Colonic mucosa (tissue), 4 donors: Measurements from ENCODE around the gene CYFIP1. TPM values are rescaled to one million over a fixed set of nuclear protein-coding genes. Genes with fewer than 3 reads are reported as not detected.

Experiments
- DNase-seq: peaks from one replicate; pipeline ENCODE4 v3.0.0-alpha.2; 2020
- H3K27ac ChIP-seq: fragments of 200-600 bp; one replicate; pipeline ENCODE4 v1.8.0; 2021
- H3K27me3 ChIP-seq: fragments of 200-600 bp; one replicate; pipeline ENCODE4 v1.8.0; 2021
- H3K36me3 ChIP-seq: fragments of 200-600 bp; one replicate; pipeline ENCODE4 v1.8.0; 2021
- H3K4me1 ChIP-seq: fragments of 200-600 bp; one replicate; pipeline ENCODE4 v1.8.0; 2021; ENCODE audit warnings: mild to moderate bottlenecking
- H3K4me3 ChIP-seq: fragments of 200-600 bp; one replicate; pipeline ENCODE4 v1.8.0; 2021
- H3K9ac ChIP-seq, 2 donors: one replicate each; pipeline ENCODE4 v1.7.0; 2013; ENCODE audit warnings: control low read depth in 2 of 2, low read depth in 2 of 2, low read length in 2 of 2
- H3K9me3 ChIP-seq: fragments of 200-600 bp; one replicate; pipeline ENCODE4 v1.8.0; 2021
- intact Hi-C: fragments of 100-400 bp; cut with DNase I; formaldehyde crosslinking; loops from one replicate; pipeline ENCODE4 v1.14.1; 2022
- total RNA-seq, 2 donors: library from RNA; stranded (reverse); fragmentation: NEBNext Ultra II Directional in 1 of 2; extraction: Animal tissue kit (Norgen Biotek cat#: 25700) in 1 of 2; gene quantifications; one replicate each; pipeline ENCODE4 v1.2.1, GENCODE V29; 2021
- TF ChIP-seq, protein P1 (sequence below): fragments of 200-600 bp; IDR thresholded peaks from one replicate; pipeline ENCODE4 v1.8.0; 2022; ENCODE audit warnings: antibody characterized with exemption, mild to moderate bottlenecking
- donor health status: healthy.
- donor health status: DM: no; HTN: no; CAD: no.
- donor health status: DM: no; HTN: no; CAD: no.

The CYFIP1 gene
- total RNA-seq, 2 donors from 2014 or later = 119 to 165 TPM

DNA sequence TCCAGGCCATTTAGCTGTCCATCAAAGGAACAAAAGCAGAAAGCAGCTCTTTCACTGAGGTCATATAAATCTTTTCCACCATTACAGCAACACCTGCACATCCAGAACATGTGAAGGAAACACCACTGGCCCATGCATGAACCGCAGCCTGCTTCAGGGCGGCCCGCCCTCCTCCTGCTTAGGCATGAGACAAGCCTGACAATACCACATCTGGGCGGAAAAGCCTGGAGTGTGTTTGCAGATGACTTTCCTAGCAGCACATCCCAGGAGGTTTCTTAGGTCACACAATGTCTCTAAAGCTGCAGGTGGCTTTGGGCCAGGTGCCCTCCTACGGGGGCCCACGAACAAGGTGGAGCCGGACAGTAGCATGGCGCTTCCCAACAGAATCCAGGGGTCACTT, 19.6 kb downstream of the CYFIP1 start:
- Histone ChIP-seq H3K27me3 (no peaks in the 10 kb centered on the region), H3K9ac (no peak overlapping the region), H3K36me3 (no peaks in the 10 kb centered on the region), H3K4me3 (no peak overlapping the region), H3K4me1 (no peaks in the 10 kb centered on the region), H3K9me3 (no peaks in the 10 kb centered on the region), H3K27ac (no peak overlapping the region)
- TF ChIP-seq, protein P1, sequence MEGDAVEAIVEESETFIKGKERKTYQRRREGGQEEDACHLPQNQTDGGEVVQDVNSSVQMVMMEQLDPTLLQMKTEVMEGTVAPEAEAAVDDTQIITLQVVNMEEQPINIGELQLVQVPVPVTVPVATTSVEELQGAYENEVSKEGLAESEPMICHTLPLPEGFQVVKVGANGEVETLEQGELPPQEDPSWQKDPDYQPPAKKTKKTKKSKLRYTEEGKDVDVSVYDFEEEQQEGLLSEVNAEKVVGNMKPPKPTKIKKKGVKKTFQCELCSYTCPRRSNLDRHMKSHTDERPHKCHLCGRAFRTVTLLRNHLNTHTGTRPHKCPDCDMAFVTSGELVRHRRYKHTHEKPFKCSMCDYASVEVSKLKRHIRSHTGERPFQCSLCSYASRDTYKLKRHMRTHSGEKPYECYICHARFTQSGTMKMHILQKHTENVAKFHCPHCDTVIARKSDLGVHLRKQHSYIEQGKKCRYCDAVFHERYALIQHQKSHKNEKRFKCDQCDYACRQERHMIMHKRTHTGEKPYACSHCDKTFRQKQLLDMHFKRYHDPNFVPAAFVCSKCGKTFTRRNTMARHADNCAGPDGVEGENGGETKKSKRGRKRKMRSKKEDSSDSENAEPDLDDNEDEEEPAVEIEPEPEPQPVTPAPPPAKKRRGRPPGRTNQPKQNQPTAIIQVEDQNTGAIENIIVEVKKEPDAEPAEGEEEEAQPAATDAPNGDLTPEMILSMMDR = no peak
- intact Hi-C loops = no loop called here
- no peak for DNase-seq

DNA sequence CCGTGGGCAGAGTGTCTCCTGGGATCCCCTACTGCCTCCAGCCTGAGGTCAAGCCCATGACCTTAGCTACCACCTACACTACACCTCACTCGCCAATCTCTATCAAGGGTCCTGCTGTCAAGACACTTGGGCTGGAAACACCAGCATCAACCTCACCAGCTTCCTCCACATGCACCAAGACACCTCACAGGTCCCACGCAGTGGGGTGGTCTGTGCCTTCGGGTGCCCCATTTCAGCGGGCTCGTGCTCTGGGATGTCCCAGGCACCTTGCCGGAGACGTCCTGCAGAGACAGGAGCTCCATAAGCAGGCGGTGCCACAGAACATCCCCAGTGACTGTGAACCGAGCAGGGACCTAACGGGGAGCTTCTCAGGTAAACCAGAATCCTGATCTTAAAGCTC, 20.0 kb downstream of the CYFIP1 start:
- Histone ChIP-seq H3K4me1 (no peaks in the 10 kb centered on the region), H3K9ac (no peak overlapping the region), H3K4me3 (no peak overlapping the region), H3K9me3 (no peaks in the 10 kb centered on the region), H3K27ac (no peak overlapping the region), H3K27me3 (no peaks in the 10 kb centered on the region), H3K36me3 (no peaks in the 10 kb centered on the region)
- DNase-seq = no peak
- intact Hi-C loops = no loop called here
- TF ChIP-seq, protein P1 = no peak

DNA sequence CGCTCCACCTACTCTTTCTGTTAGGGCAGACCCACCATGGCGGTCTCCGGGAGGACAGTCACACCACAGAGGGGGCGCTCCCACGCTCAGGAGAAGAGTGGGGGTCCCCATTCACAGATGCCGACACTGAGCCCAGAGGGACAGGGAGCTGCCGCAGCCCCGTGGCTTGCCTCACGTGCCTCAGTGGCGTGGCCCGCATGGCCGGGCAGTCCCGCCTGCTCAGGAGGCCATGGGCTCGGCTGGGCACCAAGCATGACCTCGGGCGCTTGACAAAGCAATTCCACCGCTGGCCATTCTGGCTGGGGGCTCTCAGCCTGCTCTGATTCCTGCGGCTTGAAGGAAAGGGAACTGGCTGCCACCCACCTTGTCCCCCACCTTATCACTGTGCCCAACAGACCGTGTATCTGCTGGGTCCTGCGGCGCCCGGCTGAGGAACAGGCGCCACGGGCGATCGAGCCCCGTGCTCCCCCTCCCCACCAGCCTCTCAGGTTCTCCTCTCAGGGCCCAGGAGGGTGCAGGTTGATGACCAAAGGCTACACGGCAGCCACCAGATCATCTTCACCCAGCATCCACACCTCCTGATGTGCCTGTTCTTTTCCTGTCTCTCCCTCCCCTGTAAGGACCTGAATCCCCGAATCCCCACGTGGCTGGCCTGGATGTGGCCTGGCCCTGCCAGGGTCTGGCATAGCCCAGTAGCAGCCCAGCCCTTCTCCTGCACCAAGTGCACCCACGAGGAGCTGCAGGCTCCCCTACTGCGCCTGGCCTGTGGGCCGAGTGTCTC, 20.7 kb downstream of the CYFIP1 start:
- TF ChIP-seq, protein P1 = no peak

DNA sequence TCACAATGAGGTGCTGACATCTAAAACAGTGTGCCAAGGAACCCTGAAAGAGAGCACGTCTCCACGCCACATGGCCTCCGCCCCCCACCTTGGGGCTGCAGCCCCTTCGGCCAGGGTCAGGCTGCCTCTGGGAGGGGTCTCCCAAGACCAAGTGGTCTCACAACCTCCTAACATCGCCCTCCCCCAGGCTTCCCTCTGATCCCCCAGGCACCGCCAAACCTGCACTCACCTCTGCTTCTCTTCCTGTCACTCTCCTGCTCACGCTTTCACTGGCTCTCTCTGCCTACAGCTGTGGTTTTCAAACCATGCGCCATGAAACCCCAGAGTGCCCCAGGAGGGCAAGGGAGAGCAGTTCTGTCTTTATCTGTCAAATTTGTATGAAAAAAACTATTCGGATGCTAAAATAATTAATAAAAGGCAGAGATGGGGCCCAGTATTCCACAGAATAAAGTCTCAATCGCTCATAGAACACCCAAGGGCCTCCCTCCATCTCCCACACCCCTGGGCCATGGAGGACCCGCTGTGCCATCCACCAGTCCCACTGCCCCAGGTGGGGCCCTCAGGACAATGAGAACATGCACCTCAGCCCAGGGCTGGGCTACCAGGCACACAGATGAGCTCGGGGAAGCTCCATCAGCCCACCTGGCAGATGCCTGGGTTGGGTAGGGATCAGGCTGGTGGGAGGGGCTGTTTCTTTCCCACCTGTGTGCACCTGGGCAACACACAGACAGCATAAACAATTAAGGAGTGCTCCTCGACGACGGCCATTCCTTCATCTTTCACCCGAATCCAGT, 21.5 kb downstream of the CYFIP1 start:
- Histone ChIP-seq H3K9me3 (no peaks in the 10 kb centered on the region), H3K27ac (no peak overlapping the region), H3K4me3 (no peak overlapping the region), H3K36me3 (no peaks in the 10 kb centered on the region), H3K4me1 (no peaks in the 10 kb centered on the region), H3K27me3 (no peaks in the 10 kb centered on the region), H3K9ac (no peak overlapping the region)
- TF ChIP-seq, protein P1 = no peak
- intact Hi-C loops = no loop called here
- no peak for DNase-seq

More for the DNA sequence above, 20.7 kb downstream of the CYFIP1 start:
- H3K27ac ChIP-seq = no peak overlapping the region
- no peak overlapping the region for H3K9ac ChIP-seq
- no peak overlapping the region for H3K4me3 ChIP-seq
- H3K36me3 ChIP-seq = no peaks in the 10 kb centered on the region
- DNase-seq = no peak
- intact Hi-C loops = no loop called here
- no peaks in the 10 kb centered on the region for H3K27me3 ChIP-seq
- no peaks in the 10 kb centered on the region for H3K9me3 ChIP-seq
- H3K4me1 ChIP-seq = no peaks in the 10 kb centered on the region

DNA sequence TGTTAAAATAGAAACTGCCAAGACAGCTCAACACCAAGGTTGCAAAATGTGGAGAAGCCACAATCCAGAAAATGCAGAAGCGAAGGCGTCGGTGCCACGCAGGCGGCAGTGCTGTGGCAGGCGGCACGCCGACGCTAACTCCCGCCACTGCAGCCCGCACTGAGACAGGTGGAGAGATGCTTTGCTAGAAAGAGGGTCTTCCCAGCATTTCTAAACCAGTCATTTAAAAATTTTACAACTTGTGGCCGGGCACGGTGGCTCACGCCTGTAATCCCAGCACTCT, 23.2 kb downstream of the CYFIP1 start:
- no peaks in the 10 kb centered on the region for H3K36me3 ChIP-seq
- H3K4me3 ChIP-seq = no peak overlapping the region
- intact Hi-C loops = no loop called here
- TF ChIP-seq, protein P1 = no peak
- H3K4me1 ChIP-seq = no peaks in the 10 kb centered on the region
- no peaks in the 10 kb centered on the region for H3K27me3 ChIP-seq
- H3K9me3 ChIP-seq = no peaks in the 10 kb centered on the region
- no peak for DNase-seq
- H3K9ac ChIP-seq = no peak overlapping the region
- H3K27ac ChIP-seq = no peak overlapping the region
